SK-N-SH (cell line): ENCODE data around the gene ZDHHC14. TPM values are rescaled to one million over a fixed set of nuclear protein-coding genes. Genes with fewer than 3 reads are reported as not detected.

Experiments
- CTCF ChIA-PET: fragments of 300-600, 350-600 bp; formaldehyde crosslinking; extraction: SDS; loops from one replicate; lab custom pipeline; 2021; lab: Yijun Ruan, JAX
- POLR2A ChIA-PET: fragments of 350-600 bp; sonication (Branson Sonifier 250); formaldehyde crosslinking; extraction: SDS; loops from one replicate; lab custom pipeline; 2020; ENCODE audit warnings: antibody characterized with exemption, inconsistent platforms; lab: Yijun Ruan, JAX
- DNase-seq: peaks from one replicate; pipeline ENCODE4 v3.0.0; 2012
- H2AFZ ChIP-seq: fragments of 200-600 bp; sonication (generic); 2 replicates; pipeline ENCODE4 v1.8.1; 2016; ENCODE audit warnings: antibody characterized with exemption, mild to moderate bottlenecking, low read depth
- H3F3A ChIP-seq: fragments of 200-600 bp; sonication (generic); replicated peaks from 2 replicates; pipeline ENCODE3; 2016; ENCODE audit warnings: antibody characterized with exemption, mild to moderate bottlenecking; ENCODE audit not compliant: insufficient read depth
- H3K27ac ChIP-seq, 2 experiments: fragments of 200-500 bp in 1 of 2; fragments of 200-600 bp in 1 of 2; sonication (Bioruptor generic) in 1 of 2; sonication (generic), shearing (Covaris generic) in 1 of 2; 2 replicates each; pipeline versions ENCODE4 v1.5.1 to v1.6.1; 2014 to 2016; ENCODE audit warnings: low read depth in 2 of 2, inconsistent platforms in 1 of 2, low read length in 1 of 2, mild to moderate bottlenecking in 1 of 2, mixed read lengths in 1 of 2
- H3K27me3 ChIP-seq: fragments of 200-600 bp; sonication (generic), shearing (Covaris generic); 2 replicates; pipeline ENCODE4 v1.6.1; 2016; ENCODE audit warnings: mixed run types; ENCODE audit not compliant: insufficient read depth
- H3K36me3 ChIP-seq, 2 experiments: fragments of 200-500 bp in 1 of 2; fragments of 200-600 bp in 1 of 2; sonication (Bioruptor generic) in 1 of 2; sonication (generic) in 1 of 2; replicated peaks in 1 of 2; 2 replicates each; pipeline versions ENCODE3 to v1.5.1; 2014 to 2016; ENCODE audit warnings: low read length in 1 of 2, mild to moderate bottlenecking in 1 of 2; ENCODE audit not compliant: insufficient read depth in 2 of 2, control insufficient read depth in 1 of 2
- H3K4me1 ChIP-seq, 2 experiments: fragments of 200-500 bp in 1 of 2; fragments of 200-600 bp in 1 of 2; sonication (Bioruptor generic) in 1 of 2; sonication (generic), shearing (Covaris generic) in 1 of 2; 2 replicates each; pipeline versions ENCODE4 v1.5.1 to v1.6.1; 2014 to 2016; ENCODE audit warnings: low read depth in 1 of 2, low read length in 1 of 2, mixed run types in 1 of 2; ENCODE audit not compliant: insufficient read depth in 2 of 2, control insufficient read depth in 1 of 2
- H3K4me2 ChIP-seq: fragments of 200-600 bp; sonication (generic), shearing (Covaris generic); 2 replicates; pipeline ENCODE4 v1.6.1; 2017; ENCODE audit warnings: mixed run types
- H3K4me3 ChIP-seq, 2 experiments: fragments of 200-500 bp in 1 of 2; fragments of 200-600 bp in 1 of 2; sonication (Bioruptor generic) in 1 of 2; sonication (generic), shearing (Covaris generic) in 1 of 2; 2 replicates each; pipeline versions ENCODE4 v1.5.1 to v1.8.1; 2014 to 2016; ENCODE audit warnings: low read depth in 2 of 2, inconsistent platforms in 1 of 2, low read length in 1 of 2, mild to moderate bottlenecking in 1 of 2, mixed read lengths in 1 of 2, moderate library complexity in 1 of 2
- H3K79me2 ChIP-seq: fragments of 200-600 bp; sonication (generic); 2 replicates; pipeline ENCODE4 v1.8.1; 2017; ENCODE audit warnings: mild to moderate bottlenecking; ENCODE audit not compliant: insufficient read depth
- H3K9ac ChIP-seq: fragments of 200-600 bp; sonication (generic); 2 replicates; pipeline ENCODE4 v1.6.1; 2017; ENCODE audit warnings: mixed run types
- H3K9me2 ChIP-seq: fragments of 200-600 bp; sonication (generic); 2 replicates; pipeline ENCODE4 v1.6.1; 2017; ENCODE audit warnings: mixed run types
- H3K9me3 ChIP-seq: fragments of 200-600 bp; sonication (generic); 2 replicates; pipeline ENCODE4 v1.6.1; 2017; ENCODE audit warnings: mixed run types, mild to moderate bottlenecking, moderate library complexity
- H4K20me1 ChIP-seq: fragments of 200-600 bp; sonication (generic); 2 replicates; pipeline ENCODE4 v1.6.1; 2017; ENCODE audit warnings: mild to moderate bottlenecking, mixed run types; ENCODE audit not compliant: insufficient read depth
- CHD2 ChIP-seq: fragments of 150-350 bp; IDR thresholded peaks from 2 replicates; pipeline ENCODE4 v1.6.1; 2018; ENCODE audit warnings: low read length; ENCODE audit not compliant: partially characterized antibody
- EP300 ChIP-seq, 2 experiments: IDR thresholded peaks; 2 replicates each; pipeline versions ENCODE4 v1.4.0 to v1.6.1; 2012; ENCODE audit warnings: borderline replicate concordance in 1 of 2, low read depth in 1 of 2, low read length in 1 of 2
- FOXJ3 ChIP-seq: sonication (generic); formaldehyde crosslinking; IDR thresholded peaks from 2 replicates; pipeline ENCODE4 v1.5.1; 2020; ENCODE audit warnings: mild to moderate bottlenecking, missing genetic modification reagents
- FOXM1 ChIP-seq: IDR thresholded peaks from 2 replicates; pipeline ENCODE4 v1.4.0; 2012; ENCODE audit warnings: low read depth, mild to moderate bottlenecking
- GABPA ChIP-seq: IDR thresholded peaks from 2 replicates; pipeline ENCODE4 v1.4.0; 2012; ENCODE audit warnings: low read depth, mild to moderate bottlenecking
- JUND ChIP-seq: IDR thresholded peaks from 2 replicates; pipeline ENCODE4 v1.4.0; 2012
- NFIC ChIP-seq: IDR thresholded peaks from 2 replicates; pipeline ENCODE4 v1.4.0; 2012; ENCODE audit warnings: borderline replicate concordance
- RAD21 ChIP-seq: IDR thresholded peaks from 2 replicates; pipeline ENCODE4 v1.6.1; 2012; ENCODE audit warnings: mild to moderate bottlenecking, low read length
- RCOR1 ChIP-seq: fragments of 150-350 bp; IDR thresholded peaks from 2 replicates; pipeline ENCODE4 v1.6.1; 2017; ENCODE audit warnings: antibody characterized with exemption, low read length
- SMC3 ChIP-seq: IDR thresholded peaks from 2 replicates; pipeline ENCODE4 v1.6.1; 2012; ENCODE audit warnings: low read depth, low read length, improper control_type of control experiment
- USF1 ChIP-seq: IDR thresholded peaks from 2 replicates; pipeline ENCODE4 v1.4.0; 2012; ENCODE audit warnings: low read depth, borderline replicate concordance
- WGBS: methylation state at CpG from one replicate; pipeline ENCODE4 v1.1.6; 2017; ENCODE audit warnings: low lambda C conversion rate; 5-methylcytosine and 5-hydroxymethylcytosine counted together
- polyA plus RNA-seq, 3 experiments: library from polyadenylated mRNA; depleted of rRNA; stranded (reverse); fragments of >200 nt; gene quantifications; 2 replicates each; pipeline ENCODE4 v1.2.3, GENCODE V29; 2012

Gene ZDHHC14
- polyA plus RNA-seq, 1 of the 3 experiments (the other 2 are of a cell fraction), result 5.4 TPM

GRCh38 chr6:157649311-157650260 lies 268.6 kb downstream of the ZDHHC14 start:
- Histone ChIP-seq H3K9ac (no peak overlapping the region), H3F3A (no peaks in the 10 kb centered on the region), H3K27ac (no peak overlapping the region), H3K9me2 (no peaks in the 10 kb centered on the region), H3K4me3 (no peak overlapping the region; a peak in 1 of 4 replicates), H3K27me3 (no peaks in the 10 kb centered on the region), H3K79me2 (no peaks in the 10 kb centered on the region), H3K36me3 (no peaks in the 10 kb centered on the region), H4K20me1 (no peaks in the 10 kb centered on the region)
- peak; percentile 79 for DNase-seq
- POLR2A ChIA-PET, result no interaction called here
- 50% methylated on average over 18 of the region's 25 CpGs for WGBS
- CTCF ChIA-PET, result interaction anchor here (0.9 to 3.8 kb wide), 5 partner anchors 18 to 335 kb away, joined by 3 to 35 read pairs (median 4); no protein-coding TSS in a partner anchor
- TF ChIP-seq FOXM1 (no peak), FOXJ3 (0 out of 2 replicates have a peak, but pooled peaks have one; percentile 17), GABPA (no peak), EP300 (IDR thresholded peaks at IDR 0.05; ENCODE audit: borderline replicate concordance in 1 of 2, low read depth in 1 of 2, low read length in 1 of 2) (no peak), USF1 (no peak), RCOR1 (no peak), NFIC (peak; percentile 81)
- TF ChIP-seq, all 33 proteins: peak for 2
- peaks cover 0 to 16% of the 10 kb centered on the region in 2 experiments; a peak in 1 of 4 replicates for H3K4me1 ChIP-seq
- no peak overlapping the region for H2AFZ ChIP-seq
- H3K4me2 ChIP-seq, result no peak overlapping the region
- no peaks in the 10 kb centered on the region for H3K9me3 ChIP-seq

DNA sequence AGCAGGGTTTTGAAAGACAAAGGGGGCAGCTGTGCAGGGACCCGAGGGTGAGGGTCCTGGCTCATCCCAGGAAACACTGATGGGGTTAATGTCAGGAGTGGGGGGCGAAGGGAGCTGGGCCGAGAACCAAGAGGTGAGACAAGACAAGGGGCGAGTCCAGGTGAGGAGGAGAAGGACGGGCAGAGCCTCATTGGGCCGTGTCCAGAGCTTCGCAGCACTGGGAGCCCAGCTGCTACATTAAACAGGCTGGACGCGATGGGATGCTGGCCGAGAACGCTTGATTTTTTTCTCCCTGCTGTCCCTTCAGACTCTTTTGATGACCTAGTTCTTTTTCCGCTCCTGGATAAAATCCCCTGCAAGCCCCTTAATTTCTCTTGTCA lies 269.3 kb downstream of the ZDHHC14 start:
- no peaks in the 10 kb centered on the region for H3K9me3 ChIP-seq

More for the DNA sequence above, 269.3 kb downstream of the ZDHHC14 start:
- H2AFZ ChIP-seq, result no peak overlapping the region
- no peak overlapping the region for H3K4me2 ChIP-seq
- H3K79me2 ChIP-seq, result no peaks in the 10 kb centered on the region
- H3K27ac ChIP-seq, result no peak overlapping the region
- no peaks in the 10 kb centered on the region for H4K20me1 ChIP-seq
- peaks cover 0 to 16% of the 10 kb centered on the region in 2 experiments; a peak in 1 of 4 replicates for H3K4me1 ChIP-seq
- no peak overlapping the region; a peak in 1 of 4 replicates for H3K4me3 ChIP-seq
- no peaks in the 10 kb centered on the region for H3K27me3 ChIP-seq
- no peak for TF ChIP-seq JUND
- TF ChIP-seq RCOR1, result no peak
- TF ChIP-seq EP300 (IDR thresholded peaks at IDR 0.05; ENCODE audit: borderline replicate concordance in 1 of 2, low read depth in 1 of 2, low read length in 1 of 2), result no peak
- TF ChIP-seq RAD21, result no peak
- no peak for TF ChIP-seq USF1
- no peak for TF ChIP-seq SMC3
- no peak for TF ChIP-seq CHD2
- ChIA-PET CTCF (interaction anchor here (0.9 to 3.8 kb wide), 3 partner anchors 18 to 328 kb away, joined by 3 to 35 read pairs (median 3); no protein-coding TSS in a partner anchor), POLR2A (interaction anchor here (1.0 kb wide), 1 partner anchor 11 kb away, joined by 3 read pairs; no protein-coding TSS in a partner anchor)
- no peaks in the 10 kb centered on the region for H3F3A ChIP-seq
- WGBS, result 68% methylated on average over 12 of the region's 12 CpGs
- no peaks in the 10 kb centered on the region for H3K36me3 ChIP-seq
- no peaks in the 10 kb centered on the region for H3K9me2 ChIP-seq
- DNase-seq, result peak; percentile 71
- no peak overlapping the region for H3K9ac ChIP-seq
